ENCODE measurements around the gene ELF3.
"Not testable (repeated sequence)": the region's sequence is repeated elsewhere in the genome, so short reads cannot be mapped to it uniquely, and the experiment has no call there.

GRCh38 chr1:202062636-202063035 lies 52.2 kb downstream of the ELF3 start:
- TF ChIP-seq CTCF (IDR thresholded peaks at IDR 0.05; ENCODE audit: poor library complexity, severe bottlenecking); RAD21 (conservative IDR thresholded peaks at IDR 0.05): not testable (repeated sequence)

Measured in neural cell (in vitro differentiated cells).